ENCODE data around the gene GOLM1. TPM values are rescaled to one million over a fixed set of nuclear protein-coding genes. Genes with fewer than 3 reads are reported as not detected.

Gene GOLM1
- total and polyA plus RNA-seq, 2 of the 8 experiments (the other 6 are each of a cell fraction or from before 2014, with no cell fraction given) = 45.9 to 88.9 TPM

DNA sequence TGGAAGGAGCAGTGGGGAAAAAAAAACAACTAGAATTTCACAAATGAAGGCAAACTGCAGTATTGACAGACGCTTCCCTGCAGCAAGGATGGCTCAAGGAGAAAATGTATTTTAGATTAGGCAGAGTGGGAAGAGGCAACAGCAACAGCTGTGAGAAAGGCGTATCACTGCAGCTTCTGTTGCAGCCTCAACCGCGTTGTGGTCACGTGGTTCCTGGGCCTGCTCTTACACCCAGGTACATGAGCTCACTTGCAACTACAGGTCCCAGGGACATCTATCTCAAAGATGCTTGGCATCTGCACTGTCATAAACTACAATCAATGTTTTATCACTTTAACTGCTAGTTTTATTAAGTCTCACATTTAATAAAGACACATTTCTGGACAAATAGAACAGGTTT lies 36.0 kb upstream of the GOLM1 start:
- no peak overlapping the region for H3K4me3 ChIP-seq (ENCODE audit: extremely low read depth in 1 of 4, insufficient read depth in 2 of 4, low read depth in 3 of 4, low read length in 4 of 4)
- no peaks in the 10 kb centered on the region for H3K27me3 ChIP-seq (replicated peaks in 1 of 4; ENCODE audit: control insufficient read depth in 3 of 4, extremely low read depth in 1 of 4, insufficient read depth in 3 of 4, low read length in 3 of 4)
- POLR2A ChIA-PET (ENCODE audit: partially characterized antibody) = interaction anchor here (1.6 kb wide), 1 partner anchor 13 kb away, joined by 4 read pairs; no protein-coding TSS in a partner anchor
- H3K23ac ChIP-seq (ENCODE audit: insufficient read length) = no peak overlapping the region
- H2AFZ ChIP-seq (ENCODE audit: low read length) = peak overlapping the region; percentile 1; the same call in 1 of the 2 replicates
- H4K20me1 ChIP-seq (replicated peaks in 1 of 2; ENCODE audit: control insufficient read depth in 1 of 2, insufficient read depth in 2 of 2, low read length in 2 of 2) = no peaks in the 10 kb centered on the region
- H3K4ac ChIP-seq (replicated peaks; ENCODE audit: insufficient read length, low read depth, low read length) = no peak overlapping the region
- H3K4me2 ChIP-seq (ENCODE audit: insufficient read depth in 1 of 2, low read depth in 2 of 2, low read length in 2 of 2) = no peak overlapping the region
- no peak overlapping the region for H2BK5ac ChIP-seq (ENCODE audit: low read depth, low read length)
- H3K9ac ChIP-seq (replicated peaks in 1 of 4; ENCODE audit: extremely low read depth in 1 of 4, low read depth in 3 of 4, low read length in 3 of 4) = no peak overlapping the region
- TF ChIP-seq E2F6 (IDR thresholded peaks at IDR 0.05) = peak; percentile 40; the same call in 1 of the 2 replicates
- no peak for TF ChIP-seq TEAD4 (IDR thresholded peaks at IDR 0.05; ENCODE audit: low read depth, low read length)
- TF ChIP-seq MAX (IDR thresholded peaks at IDR 0.05) = peak; percentile 54; the same call in 1 of the 2 replicates
- no peaks in the 10 kb centered on the region for H3K79me2 ChIP-seq (ENCODE audit: control insufficient read depth in 1 of 2, insufficient read depth in 2 of 2, low read length in 2 of 2)
- DNase-seq (ENCODE audit: low read depth in 1 of 2, low spot score in 2 of 2) (no peak), FAIRE-seq (no peak)
- no peak overlapping the region for H3K56ac ChIP-seq (replicated peaks; ENCODE audit: insufficient read length, low read depth, low read length)
- H3K79me1 ChIP-seq (ENCODE audit: low read depth, low read length) = no peaks in the 10 kb centered on the region
- no peak overlapping the region for H4K5ac ChIP-seq (ENCODE audit: insufficient read length, low read depth, low read length)
- H2BK120ac ChIP-seq (replicated peaks; ENCODE audit: low read depth, low read length) = no peak overlapping the region
- no peaks in the 10 kb centered on the region for H3K9me3 ChIP-seq (ENCODE audit: insufficient read depth in 2 of 2, low read depth in 1 of 2, low read length in 1 of 2)
- H3K23me2 ChIP-seq (ENCODE audit: low read depth, low read length) = no peaks in the 10 kb centered on the region
- no peak overlapping the region for H3K27ac ChIP-seq (ENCODE audit: low read depth, low read length)
- H3K36me3 ChIP-seq (ENCODE audit: control insufficient read depth in 2 of 4, insufficient read depth in 4 of 4, low read length in 3 of 4) = no peaks in the 10 kb centered on the region
- WGBS, 2 experiments (ENCODE audit: extremely low coverage in 1 of 2, insufficient coverage in 1 of 2, insufficient read length in 1 of 2, insufficient replicate concordance in 2 of 2, low coverage in 1 of 2, low lambda C conversion rate in 2 of 2, missing lambda C conversion rate in 1 of 2) = 78% methylated on average over 5 of the region's 5 CpGs; no CpG with 5 or more reads in 1 of the 2 experiments
- H4K8ac ChIP-seq (ENCODE audit: extremely low read depth, insufficient read depth, low read length) = no peak overlapping the region
- no peak overlapping the region for H3K14ac ChIP-seq (ENCODE audit: insufficient read length)
- H2BK15ac ChIP-seq (ENCODE audit: low read length) = no peak overlapping the region
- peaks cover 0 to 13% (median 6%) of the 10 kb centered on the region in 4 experiments; a peak in 4 of 7 replicates for H3K4me1 ChIP-seq (replicated peaks in 1 of 4; ENCODE audit: control insufficient read depth in 3 of 4, insufficient read depth in 4 of 4, low read length in 3 of 4)
- CTCF ChIA-PET (ENCODE audit: partially characterized antibody) = interaction anchor here (0.5 to 1.2 kb wide), 5 partner anchors 9 to 564 kb away, joined by 3 to 5 read pairs (median 4); no protein-coding TSS in a partner anchor
- H3K18ac ChIP-seq (ENCODE audit: extremely low read depth, low read length) = no peak overlapping the region
- no peak overlapping the region for H2AK5ac ChIP-seq (ENCODE audit: low read depth, low read length)
- peak overlapping the region; percentile 13; the same call in 1 of the 2 replicates for H2BK20ac ChIP-seq (ENCODE audit: low read length)
- no peak overlapping the region for H4K91ac ChIP-seq (replicated peaks; ENCODE audit: insufficient read length, low read length)
- H2BK12ac ChIP-seq (ENCODE audit: low read depth, low read length) = no peak overlapping the region
